Activated naive CD4-positive, alpha-beta T cell treated with anti-CD3 and anti-CD28 coated beads for 36 hours (primary cell): ENCODE measurements around the gene TPST1. TPM values are rescaled to one million over a fixed set of nuclear protein-coding genes. Genes with fewer than 3 reads are reported as not detected.

ENCODE experiments used
- CTCF ChIA-PET: fragments of 350-600 bp; sonication (Branson Sonifier 250); formaldehyde crosslinking; loops from one replicate; lab custom pipeline; 2021; ENCODE audit warnings: antibody characterized with exemption; lab: Charles Lee
- DNase-seq: peaks from one replicate; pipeline ENCODE4 v3.0.0-alpha.2; 2020
- H3K27ac Mint-ChIP-seq: one replicate; pipeline ENCODE4 v1.8.0; 2021; ENCODE audit warnings: mild to moderate bottlenecking, mixed read lengths
- H3K27me3 Mint-ChIP-seq: one replicate; pipeline ENCODE4 v1.8.0; 2021; ENCODE audit warnings: low read depth, mixed read lengths
- H3K36me3 Mint-ChIP-seq: one replicate; pipeline ENCODE4 v1.8.0; 2021; ENCODE audit warnings: low read depth, mixed read lengths
- H3K4me1 Mint-ChIP-seq: one replicate; pipeline ENCODE4 v1.8.0; 2021; ENCODE audit warnings: low read depth, mixed read lengths
- H3K4me3 Mint-ChIP-seq: one replicate; pipeline ENCODE4 v1.8.0; 2021; ENCODE audit warnings: mild to moderate bottlenecking, moderate library complexity, mixed read lengths
- H3K9me3 Mint-ChIP-seq: one replicate; pipeline ENCODE4 v1.8.0; 2021; ENCODE audit warnings: mixed read lengths
- intact Hi-C: fragments of 100-400 bp; cut with micrococcal nuclease; formaldehyde crosslinking; loops from one replicate; pipeline ENCODE4 v1.15.1; 2023
- total RNA-seq, 2 experiments: library from RNA; stranded (reverse); gene quantifications; one replicate each; pipeline ENCODE4 v1.2.3, GENCODE V29; 2021

Gene TPST1
- total RNA-seq, 2 experiments from 2014 or later: 1.9 to 3.8 TPM

- H3K9me3 Mint-ChIP-seq: no peaks in the 10 kb centered on the region
- no peak overlapping the region for H3K4me3 Mint-ChIP-seq
- no peak for DNase-seq
- H3K27ac Mint-ChIP-seq: no peak overlapping the region
- CTCF ChIA-PET: interaction anchor here (0.5 kb wide), 1 partner anchor 17 kb away, joined by 5 read pairs; no protein-coding TSS in a partner anchor
- no peaks in the 10 kb centered on the region for H3K27me3 Mint-ChIP-seq
- no peaks in the 10 kb centered on the region for H3K4me1 Mint-ChIP-seq
- no peaks in the 10 kb centered on the region for H3K36me3 Mint-ChIP-seq
- intact Hi-C loops: no loop called here
These were observed 45.6 kb downstream of the TPST1 start for GRCh38 chr7:66250711-66251110.

GRCh38 chr7:66255534-66256100, 50.5 kb downstream of the TPST1 start:
- CTCF ChIA-PET: no interaction called here
- no peaks in the 10 kb centered on the region for H3K36me3 Mint-ChIP-seq
- H3K27me3 Mint-ChIP-seq: no peaks in the 10 kb centered on the region
- no peak for DNase-seq
- intact Hi-C loops: no loop called here
- no peaks in the 10 kb centered on the region for H3K9me3 Mint-ChIP-seq
- H3K27ac Mint-ChIP-seq: no peak overlapping the region
- no peak overlapping the region for H3K4me3 Mint-ChIP-seq
- H3K4me1 Mint-ChIP-seq: no peaks in the 10 kb centered on the region

- intact Hi-C loops: no loop called here
These were observed 51.1 kb downstream of the TPST1 start for GRCh38 chr7:66256281-66256680.

GRCh38 chr7:66257481-66257880, 52.3 kb downstream of the TPST1 start:
- CTCF ChIA-PET: no interaction called here
- Mint-ChIP-seq H3K4me3 (no peak overlapping the region), H3K27ac (no peak overlapping the region), H3K36me3 (no peaks in the 10 kb centered on the region), H3K4me1 (no peaks in the 10 kb centered on the region), H3K27me3 (no peaks in the 10 kb centered on the region), H3K9me3 (peaks cover under 1% of the 10 kb centered on the region)
- intact Hi-C loops: no loop called here
- no peak for DNase-seq

More at GRCh38 chr7:66256281-66256680, 51.1 kb downstream of the TPST1 start:
- CTCF ChIA-PET: no interaction called here
- H3K9me3 Mint-ChIP-seq: no peaks in the 10 kb centered on the region
- H3K36me3 Mint-ChIP-seq: no peaks in the 10 kb centered on the region
- H3K4me1 Mint-ChIP-seq: no peaks in the 10 kb centered on the region
- no peak overlapping the region for H3K27ac Mint-ChIP-seq
- no peak overlapping the region for H3K4me3 Mint-ChIP-seq
- DNase-seq: no peak
- no peaks in the 10 kb centered on the region for H3K27me3 Mint-ChIP-seq

GRCh38 chr7:66258409-66258808, 53.3 kb downstream of the TPST1 start:
- Mint-ChIP-seq H3K4me3 (no peak overlapping the region), H3K4me1 (no peaks in the 10 kb centered on the region), H3K9me3 (peaks cover 2% of the 10 kb centered on the region), H3K27ac (no peak overlapping the region), H3K27me3 (no peaks in the 10 kb centered on the region), H3K36me3 (no peaks in the 10 kb centered on the region)
- CTCF ChIA-PET: no interaction called here
- no peak for DNase-seq
- intact Hi-C loops: no loop called here

- no peak for DNase-seq
- CTCF ChIA-PET: no interaction called here
- Mint-ChIP-seq H3K36me3 (peaks cover 2% of the 10 kb centered on the region), H3K4me1 (no peaks in the 10 kb centered on the region), H3K4me3 (no peak overlapping the region), H3K9me3 (peaks cover 26% of the 10 kb centered on the region), H3K27ac (no peak overlapping the region), H3K27me3 (no peaks in the 10 kb centered on the region)
- intact Hi-C loops: no loop called here
These were observed 56.8 kb downstream of the TPST1 start for GRCh38 chr7:66261941-66262340.

DNA sequence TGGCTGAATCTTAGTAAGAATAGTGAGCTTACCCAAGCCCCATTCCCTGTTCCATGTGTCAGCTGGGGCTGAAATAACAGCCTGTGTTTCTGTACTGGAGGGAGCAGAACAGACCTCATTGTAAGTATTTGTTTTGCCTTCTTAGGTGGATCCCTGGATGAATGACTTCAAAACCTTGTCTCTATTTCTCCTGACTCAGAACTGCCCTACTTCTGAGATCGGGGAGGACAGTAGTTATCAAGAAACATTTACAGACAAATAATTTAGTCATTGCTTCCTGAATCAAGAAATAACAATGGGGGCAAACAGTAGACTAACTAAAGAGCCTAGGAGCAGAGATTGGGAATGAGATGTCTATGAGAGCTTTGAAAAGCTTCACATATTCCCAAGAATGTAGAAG, 58.8 kb downstream of the TPST1 start:
- DNase-seq: no peak
- Mint-ChIP-seq H3K27ac (no peak overlapping the region), H3K4me1 (no peaks in the 10 kb centered on the region), H3K9me3 (peaks cover 26% of the 10 kb centered on the region), H3K27me3 (no peaks in the 10 kb centered on the region), H3K4me3 (no peak overlapping the region), H3K36me3 (peaks cover 2% of the 10 kb centered on the region)
- intact Hi-C loops: no loop called here
- CTCF ChIA-PET: no interaction called here

- H3K4me1 Mint-ChIP-seq: no peaks in the 10 kb centered on the region
- peaks cover 26% of the 10 kb centered on the region for H3K9me3 Mint-ChIP-seq
- H3K27ac Mint-ChIP-seq: no peak overlapping the region
- CTCF ChIA-PET: no interaction called here
- H3K4me3 Mint-ChIP-seq: no peak overlapping the region
- H3K27me3 Mint-ChIP-seq: no peaks in the 10 kb centered on the region
- DNase-seq: no peak
- intact Hi-C loops: no loop called here
- peaks cover 2% of the 10 kb centered on the region for H3K36me3 Mint-ChIP-seq
These were observed 60.4 kb downstream of the TPST1 start for GRCh38 chr7:66265566-66265965.

GRCh38 chr7:66267249-66267648, 62.1 kb downstream of the TPST1 start:
- Mint-ChIP-seq H3K4me3 (no peak overlapping the region), H3K27me3 (no peaks in the 10 kb centered on the region), H3K36me3 (peaks cover 2% of the 10 kb centered on the region), H3K4me1 (no peaks in the 10 kb centered on the region), H3K9me3 (peaks cover 28% of the 10 kb centered on the region), H3K27ac (no peak overlapping the region)
- no peak for DNase-seq
- CTCF ChIA-PET: interaction anchor here (0.6 to 0.7 kb wide), 2 partner anchors 16 to 26 kb away, joined by 3 to 5 read pairs; no protein-coding TSS in a partner anchor
- intact Hi-C loops: no loop called here

DNA sequence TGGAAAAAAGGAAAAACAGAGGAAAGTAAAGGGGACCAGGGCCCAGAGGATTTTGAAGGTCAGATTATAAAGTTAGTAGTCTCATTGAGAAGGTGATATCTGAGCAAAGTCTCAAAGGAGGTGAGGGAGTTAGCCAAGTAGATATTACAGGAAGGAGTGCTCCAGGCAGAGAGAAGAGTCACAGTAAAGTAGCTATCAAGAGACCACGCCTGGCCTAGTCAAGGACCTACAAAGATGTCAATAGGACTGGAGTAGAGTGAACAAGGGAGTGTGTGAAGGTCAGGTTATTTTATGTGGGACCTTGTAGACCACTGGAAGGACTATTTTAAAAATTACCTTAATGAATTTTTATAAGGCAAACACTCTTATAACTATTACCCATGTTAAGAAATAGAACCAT, 64.8 kb downstream of the TPST1 start:
- no peaks in the 10 kb centered on the region for H3K4me1 Mint-ChIP-seq
- H3K4me3 Mint-ChIP-seq: no peak overlapping the region
- H3K27ac Mint-ChIP-seq: no peak overlapping the region
- DNase-seq: no peak
- intact Hi-C loops: no loop called here
- CTCF ChIA-PET: no interaction called here
- peaks cover 13% of the 10 kb centered on the region for H3K9me3 Mint-ChIP-seq
- H3K27me3 Mint-ChIP-seq: no peaks in the 10 kb centered on the region
- peaks cover 2% of the 10 kb centered on the region for H3K36me3 Mint-ChIP-seq

- intact Hi-C loops: no loop called here
- DNase-seq: no peak
- Mint-ChIP-seq H3K4me1 (no peaks in the 10 kb centered on the region), H3K4me3 (no peak overlapping the region), H3K9me3 (peaks cover 2% of the 10 kb centered on the region), H3K27me3 (no peaks in the 10 kb centered on the region), H3K27ac (no peak overlapping the region), H3K36me3 (no peaks in the 10 kb centered on the region)
- CTCF ChIA-PET: no interaction called here
These were observed 67.2 kb downstream of the TPST1 start for GRCh38 chr7:66272321-66272720.

GRCh38 chr7:66276363-66276762, 71.2 kb downstream of the TPST1 start:
- Mint-ChIP-seq H3K9me3 (peaks cover 2% of the 10 kb centered on the region), H3K4me1 (no peaks in the 10 kb centered on the region), H3K27ac (no peak overlapping the region), H3K27me3 (no peaks in the 10 kb centered on the region), H3K36me3 (no peaks in the 10 kb centered on the region), H3K4me3 (no peak overlapping the region)
- DNase-seq: no peak
- intact Hi-C loops: no loop called here
- CTCF ChIA-PET: no interaction called here

DNA sequence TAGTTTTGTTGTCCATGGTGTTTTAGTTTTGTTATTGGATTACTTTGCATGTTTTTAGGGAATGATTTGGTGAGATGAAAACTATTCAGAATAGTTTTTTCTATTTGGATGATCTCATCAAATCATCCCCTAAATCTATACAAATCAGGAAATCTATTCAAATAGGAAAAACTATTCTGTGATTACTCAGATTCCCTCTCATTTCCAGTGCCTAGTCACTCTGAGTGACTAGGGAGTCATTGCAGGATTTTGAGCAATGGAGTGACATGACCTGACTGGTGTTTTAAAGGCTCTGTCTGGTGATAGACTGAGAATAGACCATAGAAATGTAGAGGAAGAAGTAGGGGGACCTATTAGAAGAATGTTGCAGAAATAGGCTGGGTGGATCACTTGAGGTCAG, 72.4 kb downstream of the TPST1 start:
- H3K27ac Mint-ChIP-seq: no peak overlapping the region
- intact Hi-C loops: no loop called here
- no peaks in the 10 kb centered on the region for H3K27me3 Mint-ChIP-seq
- CTCF ChIA-PET: no interaction called here
- no peaks in the 10 kb centered on the region for H3K36me3 Mint-ChIP-seq
- no peak overlapping the region for H3K4me3 Mint-ChIP-seq
- H3K9me3 Mint-ChIP-seq: no peaks in the 10 kb centered on the region
- H3K4me1 Mint-ChIP-seq: no peaks in the 10 kb centered on the region
- DNase-seq: no peak
